Endothelial cell of umbilical vein (primary cell): ENCODE measurements around the gene TMEM132E. TPM values are rescaled to one million over a fixed set of nuclear protein-coding genes. Genes with fewer than 3 reads are reported as not detected.

Experiments used
- BruUV-seq: library from RNA; stranded (reverse); fragments of 400-500 nt; replicated peaks from 2 replicates; lab custom pipeline; 2021; lab: Mats Ljungman, UMichigan
- CTCF ChIA-PET: fragments of 300-600, 350-600 bp; sonication (Branson Sonifier 250); formaldehyde crosslinking; loops from one replicate; lab custom pipeline; 2021; ENCODE audit warnings: antibody characterized with exemption, inconsistent platforms; lab: Charles Lee
- POLR2A ChIA-PET: fragments of 300-600, 350-600 bp; sonication (Branson Sonifier 250); formaldehyde crosslinking; loops from one replicate; lab custom pipeline; 2021; ENCODE audit warnings: antibody characterized with exemption, inconsistent platforms; lab: Charles Lee
- DNase-seq: peaks from one replicate; pipeline ENCODE4 v3.0.0-alpha.2; 2011; ENCODE audit warnings: low read depth, low spot score
- FAIRE-seq: peaks from 2 replicates; lab custom pipeline; 2011; peaks lifted over from hg19 to GRCh38; lab: Jason Lieb, UNC
- H2AFZ ChIP-seq: 2 replicates; pipeline ENCODE4 v1.6.0; 2012; ENCODE audit warnings: low read depth, low read length, control low read depth, inconsistent platforms
- H3K27ac ChIP-seq: 2 replicates; pipeline ENCODE4 v1.5.1; 2011; ENCODE audit warnings: low read depth, mild to moderate bottlenecking, control low read depth, low read length, moderate library complexity; ENCODE audit not compliant: insufficient read depth
- H3K27me3 ChIP-seq, 2 experiments: 2 replicates each; pipeline versions ENCODE4 v1.6.0 to v1.6.1; 2011; ENCODE audit warnings: low read length in 2 of 2, mixed read lengths in 1 of 2; ENCODE audit not compliant: control insufficient read depth in 2 of 2, insufficient read depth in 2 of 2
- H3K36me3 ChIP-seq, 2 experiments: 2 replicates in 1 of 2; 3 replicates in 1 of 2; pipeline ENCODE4 v1.5.1; 2011; ENCODE audit warnings: low read length in 2 of 2, mild to moderate bottlenecking in 1 of 2, moderate library complexity in 1 of 2; ENCODE audit not compliant: control insufficient read depth in 2 of 2, insufficient read depth in 2 of 2; ENCODE audit errors: extremely low read depth in 1 of 2
- H3K4me1 ChIP-seq: 3 replicates; pipeline ENCODE4 v1.5.1; 2011; ENCODE audit warnings: mild to moderate bottlenecking, low read length; ENCODE audit not compliant: control insufficient read depth, insufficient read depth; ENCODE audit errors: extremely low read depth
- H3K4me2 ChIP-seq: 2 replicates; pipeline ENCODE4 v1.6.1; 2011; ENCODE audit warnings: low read length, control low read depth, mixed read lengths; ENCODE audit not compliant: insufficient read depth
- H3K4me3 ChIP-seq, 3 experiments: fragments of 200-600 bp in 1 of 3; sonication (generic), shearing (Covaris generic) in 1 of 3; replicated peaks in 1 of 3; 2 replicates each; pipeline ENCODE4 v1.5.1; 2011 to 2016; ENCODE audit warnings: control low read depth in 3 of 3, low read length in 3 of 3, mild to moderate bottlenecking in 2 of 3, inconsistent platforms in 1 of 3, low read depth in 1 of 3, moderate library complexity in 1 of 3; ENCODE audit not compliant: insufficient read depth in 1 of 3
- H3K79me2 ChIP-seq: 2 replicates; pipeline ENCODE4 v1.6.0; 2012; ENCODE audit warnings: low read length, inconsistent platforms; ENCODE audit not compliant: control insufficient read depth, insufficient read depth
- H3K9ac ChIP-seq: replicated peaks from 2 replicates; pipeline ENCODE3; 2011; ENCODE audit warnings: low read length, control low read depth; ENCODE audit not compliant: insufficient read depth; ENCODE audit errors: extremely low read depth
- H3K9me1 ChIP-seq: replicated peaks from 3 replicates; pipeline ENCODE4 v1.6.0; 2011; ENCODE audit warnings: mild to moderate bottlenecking, low read length; ENCODE audit not compliant: control insufficient read depth, insufficient read depth; ENCODE audit errors: extremely low read depth
- H3K9me3 ChIP-seq: replicated peaks from 2 replicates; pipeline ENCODE4 v1.5.1; 2012; ENCODE audit warnings: low read length, inconsistent platforms; ENCODE audit not compliant: control insufficient read depth, insufficient read depth
- H4K20me1 ChIP-seq: replicated peaks from 2 replicates; pipeline ENCODE3; 2011; ENCODE audit warnings: mild to moderate bottlenecking, low read length; ENCODE audit not compliant: control insufficient read depth, insufficient read depth; ENCODE audit errors: extremely low read depth
- EZH2 ChIP-seq: IDR thresholded peaks from 2 replicates; pipeline ENCODE4 v1.6.1; 2012; ENCODE audit warnings: borderline replicate concordance, low read depth, mild to moderate bottlenecking, moderate library complexity, low read length, inconsistent platforms; ENCODE audit not compliant: severe bottlenecking
- POLR2A ChIP-seq: IDR thresholded peaks from 2 replicates; pipeline ENCODE4 v1.6.1; 2012; ENCODE audit warnings: low read depth, mild to moderate bottlenecking, control low read depth, low read length
- POLR2AphosphoS5 ChIP-seq: IDR thresholded peaks from 2 replicates; pipeline ENCODE4 v1.6.1; 2012; ENCODE audit warnings: low read depth, mild to moderate bottlenecking, control low read depth, low read length, moderate library complexity; ENCODE audit not compliant: insufficient read depth
- dilution Hi-C: fragments of 300-500 bp; cut with MboI; formaldehyde crosslinking; loops from one replicate; pipeline ENCODE4 v1.15.0; 2019; ENCODE audit warnings: low sequenced_read_pairs; ENCODE audit not compliant: extremely low pct_ligation_motif_present
- intact Hi-C: fragments of 100-400 bp; cut with micrococcal nuclease; formaldehyde crosslinking; loops from one replicate; pipeline ENCODE4 v1.10.0; 2022
- polyA plus RNA-seq, 4 experiments: library from polyadenylated mRNA; depleted of rRNA in 3 of 4; stranded (reverse) in 3 of 4; unstranded in 1 of 4; fragments of >200 nt; gene quantifications; 2 replicates each; pipeline versions ENCODE4 v1.2.1 to v1.2.3, GENCODE V29; 2011 to 2012; ENCODE audit warnings: missing spikeins in 1 of 4
- total RNA-seq: library from RNA; stranded (reverse); gene quantifications from 2 replicates; pipeline ENCODE4 v1.2.3, GENCODE V29; 2021
- TF ChIP-seq, protein P1 (sequence below), 2 donors: IDR thresholded peaks; 1 replicate in 1 of 2; 2 replicates in 1 of 2; pipeline ENCODE4 v1.5.1; 2011; ENCODE audit warnings: low read length in 2 of 2, mild to moderate bottlenecking in 2 of 2, moderate library complexity in 2 of 2, control low read depth in 1 of 2, inconsistent platforms in 1 of 2, low read depth in 1 of 2; ENCODE audit not compliant: insufficient read depth in 1 of 2; ENCODE audit errors: extremely low read depth in 1 of 2

Gene TMEM132E
- total and polyA plus RNA-seq, 2 donors (not counting 3 experiments of a cell fraction or from before 2014, with no cell fraction given) = not detected

DNA sequence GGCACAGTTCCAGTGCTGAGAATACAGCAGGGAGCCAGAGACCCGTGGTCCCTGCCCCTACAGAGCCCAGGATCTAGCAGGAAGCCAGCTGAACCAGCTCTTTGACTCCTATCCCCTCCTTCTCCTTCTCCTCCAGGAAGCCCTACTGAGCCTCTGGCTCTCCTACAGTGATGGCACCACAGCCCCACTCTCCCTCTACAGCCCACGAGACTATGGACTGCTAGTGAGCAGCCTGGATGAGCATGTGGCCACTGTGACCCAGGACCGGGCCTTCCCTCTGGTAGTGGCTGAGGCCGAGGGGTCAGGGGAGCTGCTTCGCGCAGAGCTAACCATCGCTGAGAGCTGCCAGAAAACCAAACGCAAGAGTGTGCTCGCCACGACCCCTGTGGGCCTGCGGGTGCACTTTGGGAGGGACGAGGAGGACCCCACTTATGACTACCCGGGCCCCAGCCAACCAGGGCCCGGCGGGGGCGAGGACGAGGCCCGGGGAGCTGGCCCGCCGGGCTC is 57.7 kb downstream of the TMEM132E start:
- ChIA-PET POLR2A (no interaction called here), CTCF (interaction anchor here (0.6 to 4.1 kb wide), 6 partner anchors 23 to 219 kb away, joined by 4 to 39 read pairs (median 7); no protein-coding TSS in a partner anchor)
- Histone ChIP-seq H3K27me3 (peaks cover 2 to 9% of the 10 kb centered on the region in 2 experiments), H3K36me3 (no peaks in the 10 kb centered on the region), H3K4me3 (no peak overlapping the region), H3K9me3 (no peaks in the 10 kb centered on the region), H2AFZ (no peak overlapping the region), H3K9me1 (no peaks in the 10 kb centered on the region), H3K9ac (no peak overlapping the region), H3K27ac (no peak overlapping the region), H3K4me1 (peaks cover 3% of the 10 kb centered on the region), H3K4me2 (no peak overlapping the region), H4K20me1 (no peaks in the 10 kb centered on the region), H3K79me2 (no peaks in the 10 kb centered on the region)
- dilution Hi-C loops = no loop called here
- no peak for DNase-seq
- BruUV-seq = no TSS peak
- FAIRE-seq = no peak
- TF ChIP-seq EZH2 = no peak
- intact Hi-C loops = no loop called here

DNA sequence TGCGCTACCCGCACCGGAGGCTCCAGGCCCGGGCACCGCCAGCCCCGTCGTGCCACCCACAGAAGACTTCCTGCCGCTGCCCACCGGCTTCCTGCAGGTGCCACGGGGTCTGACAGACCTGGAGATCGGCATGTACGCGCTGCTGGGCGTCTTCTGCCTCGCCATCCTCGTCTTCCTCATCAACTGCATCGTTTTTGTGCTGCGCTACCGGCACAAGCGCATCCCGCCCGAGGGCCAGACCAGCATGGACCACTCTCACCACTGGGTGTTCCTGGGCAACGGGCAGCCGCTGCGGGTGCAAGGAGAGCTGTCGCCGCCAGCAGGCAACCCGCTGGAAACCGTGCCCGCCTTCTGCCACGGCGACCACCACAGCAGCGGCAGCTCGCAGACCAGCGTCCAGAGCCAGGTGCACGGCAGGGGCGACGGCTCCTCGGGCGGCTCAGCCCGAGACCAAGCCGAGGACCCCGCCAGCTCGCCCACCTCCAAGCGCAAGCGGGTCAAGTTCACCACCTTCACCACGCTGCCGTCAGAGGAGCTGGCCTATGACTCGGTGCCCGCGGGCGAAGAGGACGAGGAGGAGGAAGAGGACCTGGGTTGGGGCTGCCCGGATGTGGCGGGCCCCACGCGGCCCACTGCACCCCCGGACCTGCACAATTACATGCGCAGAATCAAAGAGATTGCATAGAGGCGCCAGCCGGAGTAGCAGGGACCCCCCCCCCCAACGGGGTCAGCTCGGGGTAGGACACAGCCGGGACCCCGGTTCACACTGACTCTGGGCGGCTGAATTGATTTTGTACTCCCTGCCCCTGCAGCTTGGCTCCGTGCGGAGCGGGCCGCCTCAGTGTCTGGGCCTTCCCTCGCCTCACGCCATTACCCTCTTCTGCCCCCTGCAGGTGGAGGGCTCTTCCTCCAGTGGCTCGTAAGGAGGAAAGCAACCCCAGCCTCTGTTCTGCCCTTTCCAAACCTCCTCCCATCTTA is 58.5 kb downstream of the TMEM132E start:
- dilution Hi-C loops (no loop called here), intact Hi-C loops (loop anchor here (1.0 to 2.0 kb wide), 4 partner anchors 53 to 481 kb away; partner anchors contain the start of gene RAD51D)
- no peak overlapping the region for H3K27ac ChIP-seq
- no peaks in the 10 kb centered on the region for H3K9me1 ChIP-seq
- no peak overlapping the region for H2AFZ ChIP-seq
- peaks cover 2 to 9% of the 10 kb centered on the region in 2 experiments for H3K27me3 ChIP-seq
- H3K4me2 ChIP-seq = no peak overlapping the region
- H4K20me1 ChIP-seq = no peaks in the 10 kb centered on the region
- FAIRE-seq (peak; percentile 15), DNase-seq (peak; percentile 68)
- H3K79me2 ChIP-seq = no peaks in the 10 kb centered on the region
- H3K9ac ChIP-seq = no peak overlapping the region
- H3K36me3 ChIP-seq = no peaks in the 10 kb centered on the region
- TF ChIP-seq POLR2A = no peak
- TF ChIP-seq EZH2 = peak; percentile 62
- no peak for TF ChIP-seq POLR2AphosphoS5
- TF ChIP-seq, protein P1, sequence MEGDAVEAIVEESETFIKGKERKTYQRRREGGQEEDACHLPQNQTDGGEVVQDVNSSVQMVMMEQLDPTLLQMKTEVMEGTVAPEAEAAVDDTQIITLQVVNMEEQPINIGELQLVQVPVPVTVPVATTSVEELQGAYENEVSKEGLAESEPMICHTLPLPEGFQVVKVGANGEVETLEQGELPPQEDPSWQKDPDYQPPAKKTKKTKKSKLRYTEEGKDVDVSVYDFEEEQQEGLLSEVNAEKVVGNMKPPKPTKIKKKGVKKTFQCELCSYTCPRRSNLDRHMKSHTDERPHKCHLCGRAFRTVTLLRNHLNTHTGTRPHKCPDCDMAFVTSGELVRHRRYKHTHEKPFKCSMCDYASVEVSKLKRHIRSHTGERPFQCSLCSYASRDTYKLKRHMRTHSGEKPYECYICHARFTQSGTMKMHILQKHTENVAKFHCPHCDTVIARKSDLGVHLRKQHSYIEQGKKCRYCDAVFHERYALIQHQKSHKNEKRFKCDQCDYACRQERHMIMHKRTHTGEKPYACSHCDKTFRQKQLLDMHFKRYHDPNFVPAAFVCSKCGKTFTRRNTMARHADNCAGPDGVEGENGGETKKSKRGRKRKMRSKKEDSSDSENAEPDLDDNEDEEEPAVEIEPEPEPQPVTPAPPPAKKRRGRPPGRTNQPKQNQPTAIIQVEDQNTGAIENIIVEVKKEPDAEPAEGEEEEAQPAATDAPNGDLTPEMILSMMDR (IDR thresholded peaks at IDR 0.05; ENCODE audit: extremely low read depth in 1 of 2, insufficient read depth in 1 of 2, low read depth in 1 of 2, low read length in 2 of 2) = peak; percentile 72 to 97
- H3K4me3 ChIP-seq = no peak overlapping the region
- ChIA-PET CTCF (interaction anchor here (0.6 to 4.1 kb wide), 17 partner anchors 9 to 276 kb away, joined by 3 to 39 read pairs (median 5); no protein-coding TSS in a partner anchor), POLR2A (no interaction called here)
- BruUV-seq = no TSS peak
- peaks cover 3% of the 10 kb centered on the region for H3K4me1 ChIP-seq
- H3K9me3 ChIP-seq = no peaks in the 10 kb centered on the region
